NCI-H2196 (cell line): ENCODE measurements around the gene CAPN7.

Experiments used
- DNase-seq: peaks from one replicate; lab custom pipeline; 2025; ENCODE audit not compliant: unreplicated experiment; lab: John Stamatoyannopoulos, UW

Gene CAPN7

DNA sequence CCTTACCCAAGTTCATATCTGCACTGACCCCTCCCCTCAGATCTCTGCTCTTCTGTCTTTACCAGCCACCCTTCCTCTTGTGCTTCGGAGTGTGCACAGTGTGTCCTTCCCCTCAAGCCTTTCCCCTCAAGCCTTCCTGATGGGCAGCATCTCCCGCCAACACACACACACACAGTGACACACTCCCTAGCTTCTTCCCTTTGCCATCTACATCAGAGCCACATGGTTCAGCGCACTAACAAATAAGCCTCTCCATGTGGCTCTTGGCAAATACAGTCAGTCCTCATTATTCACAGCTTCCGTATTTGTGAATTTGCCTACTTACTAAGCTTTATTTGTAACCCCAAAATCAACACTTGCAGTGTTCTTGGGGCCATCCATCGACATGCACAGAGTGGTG is 88.9 kb downstream of the CAPN7 start:
- no peak for DNase-seq

DNA sequence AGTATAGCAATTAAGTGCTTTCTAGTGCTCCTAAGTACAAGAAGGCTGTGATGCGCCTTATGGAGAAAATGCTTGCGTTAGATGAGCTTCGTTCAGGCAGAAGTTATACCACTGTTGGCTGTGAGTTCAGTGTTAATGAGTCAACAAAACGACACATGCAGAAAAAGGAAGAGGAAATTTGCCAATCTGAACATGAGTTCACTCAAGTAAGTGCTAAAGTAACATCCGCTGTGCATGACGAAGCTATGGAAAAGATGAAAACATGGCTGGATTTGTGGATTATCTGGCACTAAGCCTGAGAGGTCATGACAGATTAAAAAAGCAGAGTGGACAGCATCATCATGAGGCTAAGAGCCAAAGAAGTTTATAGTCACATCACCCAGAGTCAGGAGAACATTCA is 89.5 kb downstream of the CAPN7 start:
- no peak for DNase-seq

DNA sequence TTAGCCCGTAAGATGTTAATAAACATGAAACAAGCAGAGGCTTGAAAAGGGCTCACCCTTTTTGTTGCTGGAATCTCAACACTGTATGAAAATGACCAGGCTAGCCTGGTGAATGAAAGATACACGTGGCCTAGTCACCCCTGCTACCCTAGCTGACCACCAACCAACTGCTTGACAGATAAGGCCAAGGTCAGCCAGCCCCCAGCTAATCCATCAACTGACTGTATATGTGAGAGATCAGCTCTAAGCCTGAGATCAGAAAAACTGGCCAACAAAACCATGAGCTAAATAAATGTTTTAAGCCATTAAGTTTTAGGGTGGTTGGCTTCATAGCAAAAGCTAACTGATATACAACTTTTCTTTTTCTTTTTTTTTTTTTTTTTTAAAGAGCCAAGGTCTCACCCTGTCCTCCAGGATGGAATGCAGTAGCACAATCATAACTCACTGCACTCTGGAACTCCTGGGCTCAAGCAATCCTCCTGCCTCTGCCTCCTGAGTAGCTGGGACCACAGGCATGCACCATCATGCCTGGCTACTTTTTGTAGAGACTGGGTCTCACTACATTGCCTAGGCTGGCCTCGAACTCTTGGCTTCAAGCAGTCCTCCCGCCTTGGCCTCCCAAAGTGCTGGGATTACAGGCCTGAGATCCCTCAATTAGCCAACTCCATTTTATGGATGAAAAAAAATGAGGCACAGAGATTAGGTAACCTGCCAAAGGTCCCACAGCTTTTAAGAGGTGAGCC is 91.7 kb downstream of the CAPN7 start:
- no peak for DNase-seq

DNA sequence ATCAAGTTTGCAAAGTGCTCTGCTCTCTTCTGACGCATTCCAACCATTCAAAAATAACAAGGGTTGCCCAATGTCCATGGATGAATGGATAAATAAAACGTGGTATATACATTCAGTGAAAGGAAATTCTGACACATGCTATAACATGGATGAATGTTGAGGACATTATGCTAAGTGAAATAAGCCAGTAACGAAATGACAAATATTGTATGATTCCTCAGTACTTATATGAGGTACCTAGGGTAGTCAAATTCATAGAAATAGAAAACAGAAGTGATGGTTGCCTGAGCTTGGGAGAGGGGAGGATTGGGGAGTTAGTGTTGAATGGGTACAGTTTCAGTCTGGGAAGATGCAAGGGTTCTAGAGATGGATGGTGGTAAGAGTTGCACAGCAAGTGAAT is 92.5 kb downstream of the CAPN7 start:
- no peak for DNase-seq

DNA sequence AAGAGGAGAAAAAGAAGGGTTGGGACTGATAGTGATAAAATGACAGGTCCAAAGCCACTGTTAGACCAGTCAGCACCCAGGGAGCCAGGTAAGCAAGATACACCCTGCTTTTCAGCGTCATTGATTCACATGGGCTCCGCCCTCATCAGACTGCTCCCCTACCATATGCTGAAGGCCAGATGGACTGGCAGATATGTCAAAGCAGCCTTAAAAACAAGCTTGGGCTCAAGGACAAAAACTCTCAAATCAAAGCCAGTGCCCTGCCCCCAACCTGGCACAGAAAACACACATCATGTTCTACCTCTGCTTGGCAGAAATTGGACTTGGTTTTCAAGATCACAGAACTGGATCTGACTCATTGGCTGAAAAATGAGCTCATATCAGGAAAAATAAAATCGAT is 93.0 kb downstream of the CAPN7 start:
- no peak for DNase-seq

DNA sequence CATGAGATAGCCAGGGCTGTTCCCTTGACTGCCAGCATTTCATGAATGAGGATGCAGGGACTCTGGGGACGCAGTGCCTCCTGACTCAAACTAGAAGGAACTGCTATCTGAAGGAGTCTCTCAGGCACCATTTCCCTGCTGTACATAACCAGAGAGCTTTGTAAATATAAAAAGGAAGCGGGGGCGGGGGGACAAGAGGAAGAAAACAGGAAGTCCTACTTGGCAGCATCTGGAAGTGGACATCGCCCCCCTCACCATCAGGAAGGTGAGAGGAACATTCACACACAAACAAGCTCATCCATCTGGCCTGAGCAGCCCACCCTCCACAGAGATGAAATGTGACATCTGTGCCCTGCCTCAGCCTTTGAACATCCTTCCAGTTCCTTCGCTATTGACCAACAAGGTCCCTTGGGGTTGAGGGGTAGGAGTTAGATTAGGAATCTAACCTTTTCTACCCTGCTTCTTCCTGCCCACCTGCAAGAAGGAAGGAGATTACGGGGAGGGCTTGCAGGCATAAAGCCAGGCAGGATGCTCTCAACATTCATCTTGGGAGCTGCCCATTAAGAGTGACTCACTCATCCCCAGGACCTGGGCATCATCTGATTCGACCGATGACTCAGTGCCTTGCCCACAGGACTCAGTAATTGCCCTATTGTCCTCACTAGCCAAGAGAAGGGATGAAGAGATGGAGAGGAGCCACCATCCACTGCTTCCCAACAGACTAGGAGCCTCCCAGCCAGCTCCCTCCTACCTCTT is 94.5 kb downstream of the CAPN7 start:
- DNase-seq: no peak

DNA sequence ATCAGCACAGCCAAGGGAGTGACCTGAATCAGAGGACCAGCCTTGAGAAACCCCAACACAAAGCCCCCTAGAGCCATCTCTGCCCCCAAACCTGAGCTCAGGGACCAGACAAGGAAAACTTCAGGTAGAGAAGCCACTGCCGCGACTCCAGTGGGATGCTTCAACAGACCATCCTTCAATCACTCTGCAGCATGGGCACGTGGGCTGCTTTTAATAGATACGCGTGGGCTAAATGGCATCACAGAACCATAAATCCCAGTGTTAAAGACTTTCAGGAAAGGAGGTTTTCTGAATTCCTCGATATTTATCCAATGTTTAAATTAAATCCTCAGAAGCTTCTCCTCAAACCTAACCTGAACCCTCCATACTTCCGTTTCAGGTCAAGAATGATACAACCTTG is 95.7 kb downstream of the CAPN7 start:
- DNase-seq: no peak
